HG03060 (cell line): ENCODE data around the gene TFDP2.
"Not testable (repeated sequence)": the region's sequence is repeated elsewhere in the genome, so short reads cannot be mapped to it uniquely, and the experiment has no call there.

Experiments used
- ATAC-seq: cut with Tn5 transposase; IDR thresholded peaks from one replicate; pipeline ENCODE4 v1.9.1; 2021; ENCODE audit warnings: low read depth, moderate number of reproducible peaks; ENCODE audit not compliant: unreplicated experiment

Gene TFDP2

DNA sequence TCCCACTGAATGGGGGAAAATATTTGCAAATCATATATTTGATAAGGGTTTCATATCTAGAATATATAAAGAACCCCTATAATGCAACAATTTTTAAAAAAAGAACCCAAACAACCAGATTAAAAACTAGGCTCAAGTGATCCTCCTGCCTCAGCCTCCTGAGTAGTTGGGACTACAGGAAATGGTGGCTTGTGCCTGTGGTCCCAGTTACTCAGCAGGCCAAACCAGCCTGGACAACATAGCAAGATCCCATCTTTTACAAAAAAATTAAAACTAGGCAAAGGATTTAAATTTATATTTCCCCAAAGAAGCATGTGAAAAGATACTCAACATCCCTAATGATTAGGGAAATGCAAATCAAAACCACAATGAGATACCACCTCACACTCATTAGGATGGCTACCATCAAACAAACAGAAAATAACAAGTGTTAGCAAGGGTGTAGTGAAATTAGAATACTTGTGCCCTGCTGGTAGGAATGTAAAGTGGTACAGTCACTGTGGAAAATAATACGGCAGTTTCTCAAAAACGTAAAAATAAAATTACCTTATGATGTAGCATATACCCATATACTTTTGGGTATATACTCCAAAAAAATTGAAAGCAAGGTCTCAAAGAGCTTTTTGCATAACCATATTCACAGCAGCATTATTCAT is 19.7 kb downstream of the TFDP2 start:
- no peak for ATAC-seq

DNA sequence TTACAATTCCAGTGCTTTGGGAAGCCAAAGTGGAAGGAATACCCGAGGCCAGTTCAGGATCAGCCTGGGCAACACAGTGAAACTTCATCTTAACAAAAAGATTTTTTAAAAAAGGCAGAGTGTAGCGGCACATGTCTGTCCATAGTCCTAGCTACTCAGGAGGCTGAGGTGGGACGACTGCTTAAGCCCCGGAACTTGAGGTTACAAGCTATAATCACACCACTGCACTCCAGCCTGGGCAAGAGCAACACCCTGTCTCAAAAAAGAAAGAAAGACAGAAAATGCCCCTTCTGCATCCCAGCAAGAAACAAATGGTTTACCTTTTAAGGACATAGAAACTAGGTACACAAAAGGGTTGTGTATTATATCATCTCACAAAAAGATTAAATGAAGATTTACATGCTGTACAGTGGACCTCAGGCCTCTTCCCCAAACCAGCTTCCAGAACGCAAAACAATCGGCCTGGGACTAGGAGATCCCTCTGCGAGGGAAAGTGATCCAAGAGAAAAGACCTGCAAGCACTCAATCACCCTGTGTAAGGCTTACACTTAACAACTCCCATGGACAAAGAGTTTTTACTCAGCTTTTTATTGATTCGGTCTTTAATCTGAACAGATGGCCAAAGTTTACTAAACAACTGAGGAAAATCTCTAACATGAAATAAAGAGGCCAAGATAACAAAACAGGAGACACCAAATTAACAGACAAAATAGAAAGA is 21.2 kb downstream of the TFDP2 start:
- ATAC-seq, result no peak

DNA sequence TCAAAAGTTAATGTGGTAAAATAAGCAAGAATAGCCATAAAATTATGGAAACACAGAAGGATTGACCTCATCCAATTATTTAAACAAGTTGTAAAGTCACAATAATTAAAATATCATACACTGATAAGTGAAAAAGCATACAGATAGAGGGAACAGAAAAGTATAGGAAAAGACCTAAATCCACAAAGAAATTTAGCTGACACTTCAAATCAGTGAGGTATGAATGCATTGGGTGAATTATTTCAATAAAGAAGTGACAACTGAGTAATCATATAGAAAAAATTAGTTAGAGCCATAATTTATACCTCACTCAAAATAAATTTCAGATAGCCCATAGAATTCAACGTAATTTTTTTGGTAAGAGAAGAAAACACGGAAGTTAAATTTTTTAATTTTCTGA is 25.1 kb downstream of the TFDP2 start:
- ATAC-seq, result no peak

DNA sequence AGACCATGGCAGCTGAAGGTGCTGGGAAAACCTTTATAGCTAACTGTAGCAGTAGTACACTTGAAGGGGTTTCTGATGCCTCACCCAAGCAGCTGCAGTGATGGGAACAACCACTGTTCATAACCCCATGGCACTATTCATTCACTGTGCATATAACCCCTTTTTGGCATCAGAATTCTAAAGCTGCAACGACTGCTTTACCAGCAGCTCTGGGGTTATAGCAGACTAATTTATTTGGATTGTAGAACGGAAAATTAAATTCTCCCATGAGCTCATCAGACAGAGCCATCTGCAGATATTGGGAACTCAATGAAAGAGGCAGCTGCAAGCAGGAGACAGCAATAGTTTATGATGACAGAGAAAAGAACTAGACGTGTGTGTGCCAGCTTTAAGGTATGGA is 28.6 kb downstream of the TFDP2 start:
- ATAC-seq, result no peak

GRCh38 chr3:142118911-142119310 is 30.4 kb downstream of the TFDP2 start:
- no peak for ATAC-seq

DNA sequence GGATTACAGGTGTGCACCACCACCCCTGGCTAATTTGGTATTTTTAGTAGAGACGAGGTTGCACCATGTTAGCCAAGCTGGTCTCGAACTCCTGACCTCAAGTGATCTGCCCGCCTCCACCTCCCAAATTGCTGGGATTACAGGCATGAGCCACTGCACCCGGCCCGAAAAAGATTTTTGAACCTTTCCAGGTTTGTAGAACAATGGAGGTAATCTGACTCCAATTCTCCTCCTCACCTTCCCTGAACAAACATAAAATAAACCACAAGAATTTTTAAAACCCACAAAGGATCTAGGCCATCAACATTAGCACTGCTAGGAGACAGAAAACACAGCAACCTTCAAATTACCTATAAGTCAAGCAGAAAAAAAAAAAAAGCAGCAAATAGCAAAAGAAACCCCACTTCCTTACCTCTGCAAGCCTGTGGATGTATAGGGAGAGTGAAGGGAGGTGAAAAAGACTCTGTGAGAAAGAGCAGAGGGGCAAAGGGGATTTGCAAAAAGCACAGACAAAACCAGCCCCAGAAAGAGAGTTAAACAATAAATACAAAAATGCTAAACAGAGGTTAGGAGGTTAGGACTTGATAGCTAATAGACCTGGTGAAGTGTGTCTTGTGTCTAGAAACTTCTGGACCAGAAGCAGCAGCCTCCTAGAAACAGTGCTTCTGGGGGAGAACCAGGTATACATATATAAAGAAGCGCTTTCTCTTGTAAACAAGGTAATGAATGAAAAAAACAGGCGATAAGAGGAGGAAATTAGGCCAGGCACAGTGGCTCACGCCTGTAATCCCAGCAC is 32.1 kb downstream of the TFDP2 start:
- ATAC-seq, result no peak

- ATAC-seq, result no peak
Measured at GRCh38 chr3:142115867-142116668, 33.3 kb downstream of the TFDP2 start.

DNA sequence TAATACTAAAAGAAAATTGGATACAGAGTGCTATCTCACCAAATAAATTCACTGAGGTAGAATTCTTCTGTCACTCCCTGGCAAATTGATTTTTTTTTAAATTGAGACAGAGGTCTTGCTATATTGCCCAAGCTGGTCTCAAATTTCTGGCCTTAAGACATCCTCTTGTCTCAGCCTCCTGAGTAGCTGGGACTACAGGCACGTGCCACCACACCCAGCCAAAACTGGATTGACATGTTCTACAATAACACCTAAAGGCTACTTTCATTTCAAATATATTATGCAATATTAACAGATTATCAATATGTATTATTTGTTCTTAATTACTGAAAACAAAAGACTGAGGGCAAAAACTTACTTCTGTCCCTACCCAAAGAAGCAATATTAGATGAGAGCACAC is 36.7 kb downstream of the TFDP2 start:
- no peak for ATAC-seq

GRCh38 chr3:142106548-142106947 is 42.8 kb downstream of the TFDP2 start:
- ATAC-seq, result no peak

DNA sequence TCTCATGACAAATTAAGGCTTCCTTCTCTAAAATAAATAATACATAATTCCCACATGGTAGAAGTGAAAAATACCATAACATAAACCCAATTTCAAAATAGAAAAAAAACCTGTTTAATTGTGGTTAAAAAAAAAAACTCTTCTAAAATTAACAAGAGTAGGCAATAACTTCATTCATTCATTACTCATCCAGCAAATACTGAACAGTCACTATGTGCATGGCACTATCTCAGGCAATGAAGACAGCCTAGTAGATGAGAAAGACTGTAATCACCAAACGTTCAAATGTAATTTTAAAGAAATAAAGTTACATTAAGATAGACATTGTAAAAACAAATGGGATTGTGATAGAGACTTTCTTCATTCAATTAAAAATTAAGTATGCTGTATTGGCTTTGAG is 43.4 kb downstream of the TFDP2 start:
- no peak for ATAC-seq

- ATAC-seq, result no peak
Measured at GRCh38 chr3:142104763-142105162, 44.6 kb downstream of the TFDP2 start.

DNA sequence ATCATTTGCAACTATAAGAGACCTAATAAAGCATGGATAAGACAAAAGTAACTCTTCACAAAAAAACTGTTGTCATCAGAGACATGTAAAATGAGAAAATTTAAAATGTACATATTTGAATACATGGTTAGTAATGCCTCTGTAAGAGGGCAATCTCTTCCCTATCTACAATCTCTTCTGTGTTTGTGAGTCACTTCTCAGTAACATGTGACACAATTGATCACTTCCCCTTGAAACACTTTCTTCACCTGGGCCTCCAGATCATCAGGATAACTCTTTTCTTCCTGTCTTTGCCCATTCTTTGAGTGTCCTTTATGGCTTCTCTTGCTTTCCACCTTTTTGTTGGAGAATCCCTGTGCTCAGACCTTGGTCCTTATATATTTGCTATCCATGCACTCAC is 50.4 kb downstream of the TFDP2 start:
- ATAC-seq, result no peak

- ATAC-seq, result no peak
Measured at GRCh38 chr3:142097099-142097843, 52.1 kb downstream of the TFDP2 start.

DNA sequence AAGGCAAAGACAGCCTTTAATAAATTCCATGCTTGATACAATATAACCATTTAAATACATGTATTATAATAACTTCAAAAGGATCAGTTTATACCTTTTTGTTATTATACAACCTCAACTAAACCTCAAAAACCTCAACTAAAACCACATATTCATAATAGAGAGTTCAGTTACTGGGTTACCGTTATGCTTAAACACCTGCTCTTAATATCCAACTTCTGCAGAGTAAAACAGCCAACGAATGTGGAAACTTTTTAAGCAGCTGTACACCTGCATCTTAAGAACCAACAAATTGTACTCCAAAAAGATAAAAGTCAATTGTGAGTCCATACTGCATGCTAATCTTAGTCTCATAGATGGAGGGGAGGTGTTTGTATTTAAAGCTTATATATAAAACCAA is 53.5 kb downstream of the TFDP2 start:
- ATAC-seq, result no peak

- not testable (repeated sequence) for ATAC-seq
Measured at GRCh38 chr3:142088925-142089324, 60.4 kb downstream of the TFDP2 start.

- no peak for ATAC-seq
Measured at GRCh38 chr3:142088522-142088921, 60.8 kb downstream of the TFDP2 start.

DNA sequence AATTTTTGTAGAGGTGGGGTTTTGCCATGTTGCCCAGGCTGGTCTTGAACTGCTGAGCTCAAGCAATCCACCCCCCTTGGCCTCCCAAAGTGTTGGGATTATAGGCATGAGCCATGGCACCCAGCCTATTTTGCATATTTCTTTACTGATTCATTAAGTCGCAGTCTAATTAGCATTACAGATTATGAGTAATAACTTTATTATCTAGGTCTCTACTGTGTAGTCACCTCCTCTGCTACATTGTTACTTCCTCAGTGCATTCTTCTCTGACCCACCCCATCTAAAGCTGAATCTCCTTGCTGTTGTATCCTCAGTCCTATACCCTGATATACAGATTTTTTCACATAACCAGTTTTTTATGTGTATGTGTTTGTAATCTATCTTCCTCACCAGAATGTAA is 61.7 kb downstream of the TFDP2 start:
- no peak for ATAC-seq

GRCh38 chr3:142086581-142087090 is 62.7 kb downstream of the TFDP2 start:
- ATAC-seq, result no peak

DNA sequence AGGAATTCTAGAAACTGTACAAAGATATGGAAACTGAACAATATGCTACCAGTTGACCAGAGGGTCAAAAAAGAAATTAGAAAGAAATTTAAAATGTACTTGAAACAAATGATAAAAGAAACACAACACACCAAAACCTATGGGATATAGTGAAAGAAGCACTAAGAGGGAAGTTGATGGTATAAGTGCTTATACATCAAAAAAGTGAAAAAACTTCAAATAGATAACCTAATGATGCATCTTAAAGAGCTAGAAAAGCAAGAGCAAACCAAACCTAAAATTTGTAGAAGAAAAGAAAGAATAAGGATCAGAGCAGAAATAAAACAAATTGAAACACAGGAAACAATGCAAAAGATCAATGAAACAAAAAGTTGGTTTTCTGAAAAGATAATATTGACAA is 68.2 kb downstream of the TFDP2 start:
- ATAC-seq, result no peak
